HS-27A (cell line): ENCODE data around the gene MECP2.

Experiments used
- DNase-seq: peaks from one replicate; pipeline ENCODE4 v3.0.0-alpha.2; 2012; ENCODE audit warnings: low read depth, missing footprints

MECP2 gene

DNA sequence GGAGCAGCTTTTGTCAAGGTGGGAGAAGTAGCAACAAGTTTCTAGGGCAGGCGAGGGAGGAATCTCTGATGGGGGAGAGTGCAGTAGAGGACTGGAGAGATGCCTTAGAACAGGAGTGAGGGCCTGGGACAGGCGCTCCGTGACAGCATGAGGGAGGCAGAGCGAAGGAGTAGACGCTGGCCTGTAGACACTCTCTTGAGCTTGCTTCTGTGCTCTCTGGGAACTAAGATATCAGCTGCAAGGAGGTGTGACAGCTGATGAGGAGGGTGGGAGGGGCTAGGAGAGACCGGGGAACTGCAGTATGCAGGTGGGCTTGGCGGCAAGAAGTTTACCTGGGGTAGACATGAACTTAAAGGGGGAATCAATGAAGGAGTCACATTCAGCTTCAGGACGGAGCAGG is 35.7 kb downstream of the MECP2 start:
- DNase-seq: no peak

DNA sequence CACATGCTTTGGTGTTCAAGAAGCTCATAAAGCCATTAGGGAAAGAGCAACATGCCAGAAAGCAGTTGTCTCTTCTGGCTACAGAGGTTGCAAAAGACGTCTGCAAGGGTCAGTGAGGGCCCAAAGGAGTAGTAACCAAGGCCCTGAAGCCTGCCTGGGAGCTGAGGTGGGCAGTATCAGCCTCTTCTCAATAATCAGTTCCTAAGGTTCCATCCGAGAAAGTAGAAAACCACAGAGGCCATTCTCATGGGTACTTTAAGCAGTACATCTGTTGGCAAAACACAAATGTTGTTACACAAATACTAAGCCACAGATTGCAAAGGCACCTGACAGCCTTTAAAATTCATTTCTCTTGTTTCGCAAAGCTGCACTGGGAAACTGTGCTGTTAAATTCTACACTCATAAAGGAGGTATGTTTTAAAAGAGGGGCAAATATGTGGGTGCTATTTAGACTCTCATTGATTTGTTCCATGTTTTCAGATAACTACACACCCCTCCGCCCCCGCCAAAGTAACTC is 37.7 kb downstream of the MECP2 start:
- no peak for DNase-seq

DNA sequence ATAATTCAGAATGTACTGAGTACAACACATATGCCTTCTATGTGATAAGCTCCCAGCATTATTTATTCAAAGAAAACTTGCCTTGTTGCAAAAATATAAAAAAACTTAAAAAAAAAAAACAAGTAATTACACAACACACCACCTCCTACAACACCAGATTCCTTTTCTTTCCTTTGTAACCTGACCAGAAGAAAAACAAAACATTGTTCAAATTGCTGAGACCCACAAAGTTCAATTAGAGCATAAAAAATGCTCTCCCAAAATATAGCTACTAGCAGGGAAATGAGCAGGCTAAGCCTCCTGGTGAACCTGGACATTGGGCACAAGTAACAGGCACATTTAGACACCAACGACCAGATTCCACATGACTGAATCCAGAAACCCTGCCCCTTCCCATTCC is 38.3 kb downstream of the MECP2 start:
- no peak for DNase-seq

DNA sequence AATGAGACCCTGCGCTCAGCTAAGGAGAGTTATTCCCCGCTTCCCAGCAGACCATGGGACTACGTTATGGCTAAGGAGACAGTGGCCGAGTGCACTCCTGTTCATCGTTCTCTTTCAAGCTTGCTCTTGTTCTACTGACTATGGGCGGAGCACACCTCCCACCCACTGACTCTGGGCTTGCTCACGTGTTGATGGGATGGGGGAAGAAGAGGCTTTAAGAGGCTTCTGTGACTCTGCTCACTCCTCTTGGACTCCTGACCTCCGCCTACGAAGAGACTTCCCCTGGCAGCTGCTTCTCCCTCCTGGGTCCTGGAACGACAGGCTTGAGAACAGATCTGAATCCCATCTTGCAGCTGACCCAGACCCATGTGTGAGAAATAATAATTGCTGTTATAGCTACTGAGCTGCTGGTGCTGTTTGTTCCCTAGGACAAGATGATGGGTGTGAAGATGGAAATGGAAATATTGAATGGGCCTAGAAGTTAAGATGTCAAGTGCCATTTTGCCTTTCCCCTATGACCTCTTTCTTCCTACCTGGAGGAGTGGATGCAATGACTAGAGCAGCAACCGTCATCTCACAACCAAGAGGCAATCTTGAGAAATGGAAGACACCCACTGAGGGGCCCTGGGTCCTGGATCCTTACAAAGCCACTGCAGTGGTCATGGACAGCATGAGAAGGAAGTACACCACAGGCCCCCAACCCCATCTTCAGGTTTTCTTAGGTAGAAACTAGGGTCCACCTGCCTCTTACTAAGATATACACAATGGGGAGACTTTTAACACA is 39.1 kb downstream of the MECP2 start:
- no peak for DNase-seq

DNA sequence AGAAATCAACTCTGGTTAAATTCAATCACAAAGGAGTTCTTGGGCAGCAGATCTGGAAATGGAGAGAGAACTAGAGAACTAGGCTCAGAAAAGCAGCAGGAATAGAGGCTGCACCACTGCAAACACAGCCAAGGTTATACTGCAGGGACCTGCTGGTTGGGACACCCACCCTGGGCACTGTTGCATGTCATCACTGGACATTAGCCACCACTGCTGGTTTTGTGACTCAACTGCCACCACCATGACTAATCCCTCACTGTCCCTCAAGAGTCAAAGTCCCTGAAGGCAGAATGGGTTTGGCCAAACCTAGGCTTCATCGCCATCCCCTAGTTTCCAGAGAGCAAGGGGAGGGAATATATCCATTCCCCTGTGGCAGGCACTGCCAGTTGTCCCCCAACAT is 39.7 kb downstream of the MECP2 start:
- no peak for DNase-seq

DNA sequence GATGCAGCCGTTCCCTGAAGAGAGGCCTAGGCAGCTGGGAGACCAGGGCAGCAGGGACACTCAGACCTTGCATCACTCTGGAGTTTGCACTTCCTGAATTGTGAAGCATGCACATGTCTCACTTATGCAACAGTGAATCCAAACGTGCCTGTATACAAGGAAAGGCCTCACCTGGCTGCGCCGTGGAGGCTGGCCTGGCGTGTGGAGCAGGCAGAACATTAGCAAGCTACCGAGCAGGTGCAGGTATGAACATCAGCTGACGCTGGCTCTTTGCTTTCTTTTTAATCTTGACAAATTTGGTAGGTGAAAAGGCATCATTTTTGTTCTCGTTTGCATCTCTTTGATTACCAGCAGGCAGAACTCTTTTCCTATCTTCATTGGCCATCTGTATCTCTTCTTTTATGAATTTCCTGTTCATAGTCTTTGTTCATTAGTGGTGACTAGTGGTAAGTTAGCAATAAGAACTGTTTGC is 40.7 kb downstream of the MECP2 start:
- no peak for DNase-seq

DNA sequence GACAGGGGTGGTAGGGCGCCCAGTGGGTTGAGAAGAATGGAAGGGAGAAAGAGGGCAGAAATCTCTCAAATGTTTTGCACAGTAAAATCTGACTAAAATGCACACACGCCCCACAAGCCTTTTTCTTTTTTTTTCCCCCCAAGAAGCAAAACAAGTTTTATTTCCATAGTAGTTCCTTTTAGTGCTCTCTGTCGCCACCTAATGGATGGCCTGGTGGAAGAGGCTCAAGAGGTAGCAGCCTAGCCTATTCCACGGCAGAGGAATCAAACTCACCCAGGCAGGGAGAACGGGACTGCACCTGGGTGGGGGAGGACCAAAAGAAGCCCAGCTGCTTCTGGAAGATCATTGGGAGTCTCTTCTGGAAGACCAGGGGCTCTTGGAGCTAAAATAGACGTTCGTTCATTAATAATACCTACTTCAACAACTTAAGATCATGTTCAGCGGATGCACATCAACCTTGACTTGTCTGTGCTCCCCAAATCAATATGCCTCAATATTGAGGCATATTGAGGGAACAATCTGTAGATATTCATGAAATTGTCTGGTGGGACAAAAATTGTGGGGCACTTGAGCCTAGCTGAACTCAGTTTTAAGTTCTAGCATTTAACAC is 46.2 kb downstream of the MECP2 start:
- no peak for DNase-seq

DNA sequence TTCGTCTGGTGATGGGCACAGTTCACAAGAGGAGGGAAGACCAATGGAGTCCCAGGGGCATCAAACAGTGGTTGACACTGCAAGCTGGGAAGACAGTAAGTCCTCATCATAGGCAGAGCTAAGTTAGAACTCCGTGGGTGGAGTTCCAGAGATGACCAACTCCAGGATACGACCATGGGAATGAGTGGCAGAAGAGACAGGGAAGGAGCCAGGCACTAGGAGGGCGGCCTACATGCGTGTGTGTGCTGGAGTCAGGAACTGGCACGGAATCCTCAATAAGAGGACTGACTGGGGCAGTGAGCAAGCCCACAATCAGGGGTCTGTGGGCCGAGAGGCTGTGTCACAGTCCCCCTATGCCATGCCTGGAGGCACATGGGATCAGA is 47.4 kb downstream of the MECP2 start:
- no peak for DNase-seq

DNA sequence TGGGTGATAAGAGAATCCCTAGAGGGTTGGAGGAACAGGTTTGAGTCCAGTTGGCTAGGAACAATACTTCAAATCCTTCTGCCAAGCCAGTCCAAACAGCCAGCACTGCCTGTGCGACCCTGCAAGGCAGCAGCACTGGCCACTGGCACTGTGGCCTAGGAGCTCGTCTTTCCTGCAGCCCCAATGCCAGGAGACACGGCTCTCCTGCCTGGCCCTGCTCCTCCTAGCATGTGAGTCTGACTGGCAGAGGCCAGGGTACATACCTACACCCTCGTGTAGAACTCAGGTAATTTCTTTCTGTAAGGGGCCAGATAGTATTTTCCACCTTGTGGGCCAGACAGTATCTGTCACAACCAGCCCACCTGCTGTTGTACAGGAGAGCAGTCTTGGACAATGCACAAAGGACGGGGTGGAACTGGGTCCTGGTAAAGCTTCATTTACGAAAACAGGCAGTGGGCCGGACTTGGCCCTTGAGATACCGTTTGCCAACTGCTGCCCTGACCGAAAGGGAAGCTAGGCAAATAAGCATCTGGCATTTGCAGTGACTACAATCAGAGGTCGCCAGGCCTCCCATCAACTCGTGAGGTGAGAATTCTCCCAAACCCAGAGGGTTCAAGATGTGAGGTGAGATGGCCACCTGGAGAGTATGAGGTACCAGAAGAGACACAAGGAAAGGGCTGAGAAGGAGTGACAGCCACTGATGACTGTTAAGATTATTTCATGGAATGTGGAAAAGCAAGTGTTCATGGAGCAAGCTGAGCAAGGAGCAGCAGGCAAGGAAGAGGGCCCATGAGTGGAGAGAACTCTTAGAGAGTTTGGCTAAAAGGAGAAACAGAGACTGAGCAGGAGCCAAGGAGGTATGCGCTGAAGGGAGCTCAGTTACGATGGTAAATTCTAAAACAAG is 48.1 kb downstream of the MECP2 start:
- no peak for DNase-seq

DNA sequence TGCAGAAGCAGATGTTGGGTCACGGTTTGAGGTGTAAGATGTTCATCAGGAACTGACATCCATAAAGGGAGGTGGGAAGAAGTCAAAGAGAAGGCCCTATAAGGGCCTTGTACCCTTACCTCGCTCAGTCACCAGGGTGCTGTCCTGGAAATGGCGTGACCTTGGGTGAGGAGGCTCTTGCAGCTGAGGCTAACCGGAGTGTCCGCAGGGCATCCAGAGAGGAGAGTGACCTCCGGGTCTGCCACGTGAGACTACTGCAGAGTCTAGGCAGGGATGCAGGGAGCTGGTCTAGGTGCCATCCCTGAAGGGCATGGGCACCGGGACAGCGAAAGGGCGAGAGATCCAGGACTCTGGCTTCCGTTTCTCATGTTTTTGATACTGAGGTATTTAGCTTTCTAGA is 49.1 kb downstream of the MECP2 start:
- no peak for DNase-seq

DNA sequence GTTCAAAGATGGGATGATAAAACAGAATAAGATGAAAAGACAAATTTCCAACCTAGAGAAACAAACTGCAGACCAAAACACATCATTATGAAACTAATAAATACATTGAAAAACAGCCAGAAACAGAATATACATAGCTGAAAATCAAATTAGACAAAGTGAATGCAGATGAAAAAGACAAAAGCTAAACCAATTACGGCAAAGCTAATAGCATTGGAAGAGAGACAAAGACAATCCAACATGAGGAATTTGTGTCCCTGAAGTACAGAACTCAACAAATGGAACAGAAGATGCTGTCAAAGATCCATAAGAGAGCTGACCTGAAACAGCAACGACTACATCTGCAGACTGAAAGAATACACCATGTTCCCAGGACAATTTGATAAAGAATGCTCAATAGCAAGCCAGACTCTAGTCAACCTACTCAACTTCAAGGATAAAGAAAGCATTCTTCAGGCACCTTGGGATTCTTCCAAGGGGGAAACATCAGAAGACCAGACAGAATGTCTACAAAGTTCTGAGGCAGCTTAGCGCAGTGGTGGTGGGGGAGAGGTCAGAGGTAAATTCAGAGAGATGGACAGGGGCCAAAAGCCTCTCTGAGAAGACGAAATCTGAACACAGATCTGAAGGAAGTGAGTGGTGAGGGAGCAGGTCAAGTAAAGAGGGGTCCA is 50.4 kb downstream of the MECP2 start:
- DNase-seq: no peak

DNA sequence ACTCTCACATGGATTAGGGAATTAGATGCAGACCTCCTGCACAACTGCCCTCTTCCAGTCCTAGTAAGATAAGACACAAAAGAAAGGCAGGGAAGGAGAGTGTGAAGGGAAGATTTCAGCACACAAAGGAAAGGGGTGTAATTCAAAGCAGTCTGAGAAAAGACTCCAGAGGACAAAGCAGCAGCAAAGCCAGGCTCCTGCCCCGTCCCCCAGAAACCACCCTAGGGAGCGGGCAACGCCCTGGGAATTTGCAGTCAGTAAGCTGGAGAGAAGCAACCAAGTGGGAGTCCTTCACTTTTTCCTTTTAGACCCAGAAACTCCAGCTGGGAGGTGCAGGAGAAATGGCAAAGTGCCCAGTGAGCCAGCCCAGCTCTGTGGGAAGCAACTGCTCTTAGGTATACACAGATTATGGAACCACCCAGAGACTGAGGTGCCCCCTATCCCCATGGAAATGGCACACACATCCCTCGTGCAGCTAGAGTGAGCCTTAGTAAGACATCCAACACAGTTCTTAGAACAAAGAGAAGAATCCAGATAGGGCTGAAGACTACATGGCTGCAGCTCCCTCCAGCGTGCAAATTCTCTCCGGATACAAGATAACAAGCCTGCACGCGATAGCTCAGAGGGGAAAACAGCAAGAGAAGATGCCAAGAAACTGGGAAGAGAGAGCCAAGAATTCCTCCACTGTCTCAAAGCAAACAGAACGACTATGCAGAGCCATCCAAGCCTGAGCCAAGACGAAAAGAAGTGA is 51.3 kb downstream of the MECP2 start:
- no peak for DNase-seq

DNA sequence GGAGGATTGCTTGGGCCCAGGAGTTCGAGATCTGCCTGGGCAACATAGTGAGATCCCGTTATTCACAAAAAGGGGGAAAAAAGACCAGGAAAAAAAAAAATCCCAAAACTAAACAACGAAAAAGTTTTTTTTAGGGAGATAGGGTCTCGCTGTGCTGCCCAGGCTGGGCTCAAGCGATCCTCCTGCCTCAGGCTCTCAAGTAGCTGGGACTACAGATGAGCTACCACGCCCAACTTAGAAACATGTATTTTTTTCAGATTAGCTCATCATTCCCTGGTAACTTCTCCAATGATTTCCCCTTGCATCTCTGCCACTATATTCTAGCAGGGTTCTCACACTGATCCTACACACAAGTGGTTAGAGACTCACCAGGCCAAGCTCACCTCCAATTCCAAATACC is 53.4 kb downstream of the MECP2 start:
- DNase-seq: no peak

DNA sequence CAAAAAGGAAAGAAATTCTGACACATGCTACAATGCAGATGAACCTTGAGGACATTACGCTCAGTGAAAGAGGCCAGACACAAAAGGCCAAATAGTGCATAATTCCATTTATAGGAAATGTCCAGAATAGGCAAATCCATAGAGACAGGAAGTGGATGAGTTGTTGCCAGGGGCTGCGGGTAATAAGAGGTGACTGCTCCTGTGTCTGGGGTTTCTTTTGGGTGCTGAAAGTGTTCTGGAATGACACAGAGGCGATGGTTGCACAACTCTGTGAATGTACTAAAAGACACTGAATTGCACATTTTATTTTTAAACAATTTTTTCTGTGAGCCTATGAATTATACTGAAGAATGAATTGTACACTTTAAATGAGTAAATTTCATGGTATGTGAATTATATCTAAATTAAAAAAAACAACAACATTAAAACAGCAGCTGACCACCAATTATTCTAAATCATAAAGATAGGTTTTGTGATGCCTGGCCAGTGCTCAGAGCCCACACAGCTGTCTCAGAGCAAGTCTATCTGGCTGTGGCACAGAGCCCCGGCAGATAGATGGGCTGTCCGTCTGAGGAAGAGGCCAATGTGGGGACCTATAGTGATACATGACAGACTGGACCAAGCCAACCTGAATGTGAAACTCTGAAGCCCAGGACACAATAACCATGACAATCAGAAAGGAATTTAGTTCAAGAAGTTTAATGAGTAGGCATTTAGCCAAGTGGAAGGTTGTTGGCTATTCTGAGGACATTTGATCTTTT is 54.3 kb downstream of the MECP2 start:
- no peak for DNase-seq

DNA sequence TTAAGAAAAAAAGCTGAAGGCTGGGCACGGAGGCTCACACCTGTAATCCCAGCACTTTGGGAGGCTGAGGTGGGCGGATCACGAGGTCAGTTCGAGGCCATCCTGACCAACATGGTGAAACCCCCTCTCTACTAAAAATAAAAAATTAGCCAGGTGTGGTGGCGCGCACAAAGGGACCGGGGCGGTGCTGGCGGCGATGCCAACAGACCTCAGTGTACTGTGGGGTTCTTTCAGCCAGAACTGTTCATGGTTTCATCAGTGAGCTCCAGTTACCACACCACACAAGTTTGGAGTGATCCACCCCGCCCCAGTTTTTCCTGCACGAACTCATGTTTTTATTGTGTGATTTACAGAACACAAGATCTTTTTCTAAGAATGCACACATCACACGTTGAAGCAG is 56.7 kb downstream of the MECP2 start:
- no peak for DNase-seq

DNA sequence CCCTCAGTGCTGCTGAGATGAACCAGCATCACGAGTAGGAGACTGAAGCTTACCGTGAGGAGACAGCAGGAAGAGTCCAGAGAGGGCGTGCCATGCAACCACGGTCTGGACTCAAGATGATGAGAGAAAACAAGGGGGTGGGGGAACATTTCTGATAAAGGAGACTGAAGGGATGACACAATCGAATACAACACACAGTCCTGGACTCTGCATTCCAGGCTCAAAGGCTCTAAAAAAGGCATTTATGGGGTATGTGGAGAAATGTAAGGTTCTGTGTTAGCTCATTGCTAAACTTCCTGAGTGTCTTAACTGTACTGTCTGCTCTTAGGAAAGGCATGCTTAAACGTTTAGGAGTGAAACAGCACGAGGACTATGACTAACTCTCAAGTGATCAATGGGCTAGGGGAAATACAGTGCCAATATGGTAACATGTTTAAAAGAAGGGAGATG is 57.2 kb downstream of the MECP2 start:
- DNase-seq: no peak

DNA sequence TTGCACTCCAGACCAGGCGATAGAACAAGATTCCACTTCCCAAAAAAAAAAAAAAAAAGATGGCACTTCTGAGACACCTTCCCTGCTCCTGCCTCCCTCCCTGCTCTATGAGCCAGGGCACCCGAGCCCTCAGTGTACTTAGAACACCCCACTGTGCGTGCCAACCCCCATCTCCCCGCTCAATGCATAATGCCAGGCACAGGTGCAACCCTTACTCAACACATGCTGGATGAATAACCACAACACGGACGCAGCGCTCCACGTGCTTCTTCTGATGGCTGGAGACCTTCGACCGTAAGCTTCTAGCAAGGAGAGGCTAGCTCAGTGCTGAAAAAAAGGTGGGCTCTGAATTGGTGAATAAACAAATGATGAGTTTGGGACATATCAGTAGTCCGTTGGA is 57.9 kb downstream of the MECP2 start:
- DNase-seq: no peak

DNA sequence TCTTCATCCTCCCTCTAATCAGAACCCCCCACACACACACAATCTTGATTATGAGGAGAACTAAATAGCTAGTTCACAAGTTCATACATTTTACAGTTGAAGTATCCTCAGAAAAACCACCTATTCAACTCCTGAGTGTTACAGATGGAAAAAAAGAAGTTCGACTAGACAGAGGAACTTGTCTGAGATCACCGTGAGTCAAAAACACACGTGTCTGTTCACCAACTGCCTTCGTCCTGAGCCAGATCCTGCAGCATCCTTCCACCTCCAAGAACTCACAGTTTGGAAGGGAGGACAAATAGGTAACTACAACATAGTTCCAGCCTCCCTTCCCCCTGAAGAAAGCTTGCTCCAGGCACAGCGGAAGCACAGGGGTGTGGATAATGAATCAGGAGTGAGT is 58.9 kb downstream of the MECP2 start:
- DNase-seq: no peak

DNA sequence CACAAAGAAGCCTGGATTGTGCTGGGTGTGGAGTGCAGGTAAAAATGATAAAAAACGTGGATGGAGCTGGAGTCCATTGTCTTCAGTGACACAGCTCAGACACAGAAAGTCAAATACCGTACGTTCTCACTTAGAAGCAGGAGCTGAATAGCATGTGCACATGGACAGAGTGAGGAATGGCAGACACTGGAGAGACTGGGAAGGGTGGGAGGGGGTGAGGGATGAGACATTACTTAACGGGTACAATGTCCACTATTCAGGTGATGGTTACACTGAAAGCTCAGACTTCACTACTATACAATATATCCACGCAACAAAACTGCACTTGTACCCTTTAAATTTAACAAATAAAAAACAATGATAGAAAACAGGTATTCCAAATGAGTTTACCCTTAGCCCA is 59.8 kb downstream of the MECP2 start:
- no peak for DNase-seq

DNA sequence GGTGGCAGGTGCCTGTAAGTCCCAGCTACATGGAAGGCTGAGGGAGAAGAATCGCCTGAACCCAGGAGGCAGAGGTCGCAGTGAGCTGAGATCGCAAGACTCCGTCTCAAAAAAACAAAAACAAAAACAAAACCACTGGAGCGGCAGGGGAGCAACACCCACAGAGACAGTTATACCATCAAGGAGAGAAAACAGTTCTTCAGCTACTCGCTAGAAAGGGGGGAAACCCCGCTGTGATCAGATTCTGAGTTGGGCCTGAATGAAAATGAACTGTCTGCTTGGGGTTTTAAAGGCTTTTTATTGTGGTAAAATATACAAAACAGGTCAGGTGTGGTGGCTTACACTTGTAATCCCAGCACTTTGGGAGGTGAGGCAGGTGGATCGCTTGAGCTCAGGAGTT is 61.0 kb downstream of the MECP2 start:
- DNase-seq: no peak

DNA sequence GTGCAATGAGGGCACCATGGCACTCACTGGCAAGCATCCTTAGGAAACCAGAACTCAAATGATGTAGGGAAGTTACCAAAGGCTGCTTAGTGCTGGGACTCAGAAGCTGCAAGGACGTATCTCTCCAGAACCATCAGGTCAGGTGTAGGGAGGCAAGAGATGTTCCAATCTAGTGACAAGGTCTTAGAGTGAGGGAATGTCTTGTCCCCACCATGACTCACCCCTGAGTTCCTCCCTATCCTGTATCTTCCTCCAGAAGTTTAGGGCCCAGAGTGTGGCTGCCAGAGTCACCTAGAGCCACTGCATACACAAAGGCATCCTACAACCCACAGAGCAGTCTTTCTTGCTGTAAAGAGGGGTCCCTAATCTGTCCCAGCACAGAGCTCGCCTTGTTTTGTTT is 63.7 kb downstream of the MECP2 start:
- no peak for DNase-seq
